Fibroblast of skin of right biceps (primary cell): ENCODE measurements around the gene SNCA.

Experiments used
- DNase-seq: peaks from one replicate; pipeline ENCODE4 v3.0.0-alpha.2; 2013

SNCA gene

GRCh38 chr4:89836897-89837384 is at the start of gene SNCA:
Gene SNCA, minus strand, starts transcription at chr4:89837161. Its CDS starts 1,494 bp downstream, at chr4:89835667.
- DNase-seq, result peak; percentile 49

DNA sequence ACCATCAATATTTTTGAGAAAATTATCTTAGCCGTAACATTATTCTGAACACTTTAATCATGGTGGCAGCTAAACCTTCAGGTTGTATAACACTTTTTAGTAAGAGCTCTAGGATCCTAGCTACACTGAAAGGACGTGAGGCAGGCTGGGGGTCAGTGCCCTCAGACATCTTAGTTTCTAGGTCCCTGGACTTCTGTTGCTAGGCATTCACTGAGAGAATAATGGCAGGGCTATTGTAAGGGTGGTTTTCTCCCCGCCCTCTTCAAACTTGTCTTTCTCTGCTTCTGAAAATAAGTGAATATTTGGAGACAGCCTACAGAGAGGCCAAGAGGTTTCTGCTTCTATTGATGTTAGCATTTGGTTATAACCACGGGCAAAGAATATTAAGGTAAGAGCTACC is 42.3 kb upstream of the SNCA start:
- no peak for DNase-seq

GRCh38 chr4:89878611-89879010 is 41.6 kb upstream of the SNCA start:
- no peak for DNase-seq

DNA sequence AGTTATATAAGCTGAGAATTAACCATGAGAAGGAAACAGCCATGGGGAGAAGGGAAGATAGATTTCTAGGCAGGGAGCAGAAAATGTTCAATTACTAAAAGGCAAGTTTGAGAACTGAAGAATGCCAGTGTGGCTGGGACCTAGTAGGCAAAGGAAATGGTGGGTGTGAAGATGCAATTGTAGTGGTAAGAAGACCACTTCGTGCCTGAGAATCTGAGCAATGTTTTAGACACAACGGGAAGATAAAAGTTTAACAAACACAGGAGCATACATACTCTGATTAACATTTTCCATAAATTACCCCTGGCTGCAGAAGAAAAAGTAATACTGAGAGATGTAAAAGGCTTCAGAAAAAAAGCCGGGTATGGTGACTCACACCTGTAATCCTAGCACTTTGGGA is 39.6 kb upstream of the SNCA start:
- DNase-seq, result no peak

DNA sequence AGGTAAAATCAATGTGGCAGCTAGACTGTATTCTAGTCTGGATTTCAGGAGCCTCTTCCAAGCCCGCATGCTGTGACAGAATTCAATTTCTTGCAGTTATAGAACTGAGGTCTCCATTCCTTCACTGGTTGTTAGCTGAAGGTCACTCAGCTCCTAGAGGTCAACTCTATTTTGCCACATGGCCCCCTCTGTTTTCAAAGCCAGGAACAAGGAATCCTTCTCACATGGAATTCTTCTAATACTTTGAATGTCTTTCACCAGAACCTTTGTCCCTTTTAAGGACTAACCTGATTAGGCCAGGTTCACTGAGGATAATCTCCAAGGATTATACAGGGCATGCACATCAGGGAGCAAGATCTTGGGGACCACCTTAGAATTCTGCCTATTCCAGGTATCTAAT is 34.2 kb upstream of the SNCA start:
- no peak for DNase-seq

DNA sequence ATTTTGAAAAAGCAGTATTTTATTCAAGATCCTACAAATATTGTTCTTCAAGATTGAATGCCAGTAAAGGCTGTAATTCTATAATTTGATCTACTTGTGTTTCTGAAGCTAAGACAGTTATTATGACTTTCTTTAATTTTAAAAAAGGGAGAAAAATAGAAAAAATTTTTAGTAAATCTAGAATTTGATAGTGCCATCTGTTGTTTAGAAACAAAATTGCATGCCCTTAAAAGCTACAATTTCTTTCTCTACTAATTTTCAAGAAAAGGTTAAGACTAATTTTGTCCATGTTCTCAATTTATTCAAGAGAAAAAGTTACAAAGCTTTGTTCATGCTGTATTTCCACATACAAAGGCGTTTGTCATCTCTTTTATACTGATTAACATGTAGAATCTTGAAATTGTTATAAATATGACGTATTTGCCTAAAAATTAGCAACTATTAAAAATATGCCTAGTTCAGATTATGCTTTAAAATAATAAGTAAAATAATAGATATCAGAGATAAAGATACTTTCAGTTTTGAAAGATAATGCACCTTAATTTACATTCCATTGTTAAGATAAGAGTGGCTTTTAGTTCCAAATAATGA is 32.1 kb upstream of the SNCA start:
- no peak for DNase-seq

DNA sequence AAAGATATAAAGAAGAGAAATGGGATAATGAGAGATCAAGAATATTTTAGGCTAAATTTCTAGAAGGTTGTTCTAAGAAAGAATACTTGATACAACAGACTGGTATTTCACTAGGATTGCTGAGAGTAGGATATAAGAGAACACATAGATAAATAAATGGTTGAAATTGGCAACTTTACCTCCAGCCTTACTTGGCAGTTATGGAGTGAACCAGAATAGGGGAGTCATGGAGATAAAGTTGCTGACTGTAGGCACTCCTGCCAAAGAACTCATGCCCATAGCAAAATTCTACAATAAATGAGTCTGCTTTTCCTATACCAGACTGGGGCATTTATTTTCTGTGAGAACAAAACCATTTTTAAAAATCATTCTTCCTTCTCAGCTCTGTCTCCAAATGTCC is 31.3 kb upstream of the SNCA start:
- no peak for DNase-seq

DNA sequence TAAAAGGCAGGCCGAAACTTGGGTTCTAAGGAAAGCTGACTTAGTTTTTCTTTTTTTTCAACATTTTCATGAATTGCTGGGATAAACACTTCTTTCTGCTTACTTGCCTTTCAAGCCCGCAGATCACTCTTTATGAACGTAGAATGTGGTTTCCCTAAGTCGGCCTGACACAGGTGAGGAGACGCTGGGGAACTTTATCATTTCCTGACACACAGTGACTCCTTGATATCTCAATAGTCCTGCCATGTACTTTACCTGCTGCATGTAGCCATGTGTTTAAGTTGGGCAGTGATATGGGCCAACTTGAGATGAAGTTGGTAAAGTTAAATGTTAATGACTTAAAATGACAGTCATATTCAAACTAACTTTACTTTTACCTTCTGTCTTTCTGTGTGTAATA is 26.6 kb upstream of the SNCA start:
- no peak for DNase-seq

GRCh38 chr4:89860971-89861370 is 24.0 kb upstream of the SNCA start:
- no peak for DNase-seq

- no peak for DNase-seq
These were observed 18.3 kb upstream of the SNCA start for GRCh38 chr4:89855236-89855635.

GRCh38 chr4:89847571-89848325 is 10.8 kb upstream of the SNCA start:
- DNase-seq, result no peak

DNA sequence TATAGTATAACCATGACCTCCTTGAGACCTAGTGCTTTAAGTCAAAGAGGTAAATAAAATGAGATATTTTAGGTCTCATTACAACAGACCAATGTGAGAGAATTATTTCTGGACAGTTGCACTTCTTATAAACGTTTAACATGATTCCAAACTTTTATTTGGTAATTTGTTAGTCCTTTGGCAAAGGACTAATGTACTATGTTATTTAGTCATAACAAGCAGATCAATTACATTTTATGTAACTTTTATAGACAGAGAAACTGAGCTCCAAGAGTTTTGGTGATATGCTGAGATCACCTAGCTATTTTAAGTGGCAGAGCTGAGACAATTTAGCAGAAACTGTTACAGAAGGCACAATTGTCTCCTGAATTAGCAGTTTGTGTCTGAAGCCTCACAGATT is 2.6 kb upstream of the SNCA start:
- no peak for DNase-seq

DNA sequence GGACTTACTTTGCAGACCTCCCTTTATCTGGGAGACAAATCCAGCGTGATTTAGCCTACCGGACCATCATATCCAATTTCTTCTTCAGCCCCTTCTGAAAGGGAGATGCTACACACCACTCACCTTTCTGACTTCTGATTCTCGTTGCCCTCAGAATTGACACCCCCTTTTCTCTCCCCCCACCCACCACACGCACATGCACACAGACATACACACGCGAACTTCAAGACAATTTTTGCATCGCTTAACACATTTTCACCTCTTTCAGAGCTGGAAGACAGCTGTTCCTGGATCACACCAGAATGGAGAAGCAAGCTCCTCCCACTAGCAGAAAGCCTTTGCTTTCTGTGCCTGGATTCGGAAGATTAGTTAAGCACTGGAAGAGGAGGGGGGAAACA is 1.0 kb upstream of the SNCA start:
- no peak for DNase-seq

- peak; percentile 3 for DNase-seq
These were observed 528 bp upstream of the SNCA start for GRCh38 chr4:89837385-89837992.

DNA sequence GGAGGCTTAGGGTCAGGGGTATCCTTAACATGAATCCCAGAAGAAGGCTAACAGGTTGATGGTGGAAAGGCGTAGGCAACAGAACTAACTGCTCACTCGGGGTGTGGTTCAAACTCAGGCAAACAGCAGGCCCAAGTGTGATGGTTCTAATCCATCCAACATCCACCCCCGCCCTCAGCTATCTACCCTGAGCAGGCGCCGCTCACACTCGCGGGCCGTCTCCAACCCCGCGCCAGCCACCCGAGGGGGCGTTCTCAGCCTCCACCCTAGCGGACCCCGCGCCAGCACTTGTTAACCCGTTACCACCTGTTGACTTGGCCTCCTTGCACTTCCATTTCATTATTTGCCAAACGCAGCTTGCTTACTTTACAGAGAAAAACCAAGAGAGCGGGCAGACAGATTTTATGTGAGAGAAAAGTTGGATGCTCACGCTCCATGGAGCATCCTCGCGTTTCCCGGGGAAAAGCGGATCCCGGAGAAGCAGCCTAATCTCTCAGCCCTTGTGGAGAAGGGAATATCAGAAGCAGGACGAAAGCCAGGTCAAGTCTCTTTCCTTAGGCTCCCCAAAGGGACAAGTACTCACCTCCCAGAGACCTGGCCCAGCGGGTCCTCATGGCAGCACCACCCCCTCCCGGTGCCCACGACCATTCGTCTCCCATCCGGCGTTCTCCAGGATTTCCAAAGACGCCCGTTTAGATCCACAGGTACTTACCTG is 773 bp downstream of the SNCA start:
- DNase-seq, result no peak

GRCh38 chr4:89835413-89835812 is 1.5 kb downstream of the SNCA start:
- DNase-seq, result no peak

GRCh38 chr4:89834486-89835209 is 2.3 kb downstream of the SNCA start:
- no peak for DNase-seq

- peak; percentile 5 for DNase-seq
These were observed 7.4 kb downstream of the SNCA start for GRCh38 chr4:89829470-89830138.

- DNase-seq, result peak; percentile 17
These were observed 13.5 kb downstream of the SNCA start for GRCh38 chr4:89823416-89823815.

GRCh38 chr4:89821612-89822011 is 15.3 kb downstream of the SNCA start:
- DNase-seq, result no peak

DNA sequence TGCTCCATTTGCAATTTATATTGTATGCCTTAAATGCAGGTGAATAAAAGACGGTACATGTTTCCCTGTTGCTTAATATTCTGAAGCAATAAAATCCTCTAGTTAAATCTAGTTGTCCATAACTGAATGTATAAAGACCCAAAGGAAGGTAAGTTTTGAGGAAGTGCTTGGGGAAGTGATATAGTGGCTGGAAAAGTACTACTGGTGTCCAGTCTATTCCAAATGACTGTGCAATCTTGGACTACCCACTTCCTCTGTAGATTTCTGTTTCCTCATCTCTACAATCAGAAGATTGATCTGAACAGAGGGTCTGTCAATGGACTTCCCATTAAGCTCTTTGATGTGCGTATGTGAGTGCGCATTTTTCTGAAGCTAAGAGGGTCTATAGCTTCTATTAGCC is 17.0 kb downstream of the SNCA start:
- DNase-seq, result no peak

- DNase-seq, result no peak
These were observed 22.6 kb downstream of the SNCA start for GRCh38 chr4:89814362-89814761.
